HTERT RPE-1 (cell line): Measurements from ENCODE around the gene WFS1.

ENCODE experiments used
- in situ Hi-C: fragments of 300-500 bp; cut with MboI; formaldehyde crosslinking; loops from 4 replicates; pipeline ENCODE4 v1.14.3; 2020; ENCODE audit warnings: low sequenced_read_pairs

WFS1 gene

DNA sequence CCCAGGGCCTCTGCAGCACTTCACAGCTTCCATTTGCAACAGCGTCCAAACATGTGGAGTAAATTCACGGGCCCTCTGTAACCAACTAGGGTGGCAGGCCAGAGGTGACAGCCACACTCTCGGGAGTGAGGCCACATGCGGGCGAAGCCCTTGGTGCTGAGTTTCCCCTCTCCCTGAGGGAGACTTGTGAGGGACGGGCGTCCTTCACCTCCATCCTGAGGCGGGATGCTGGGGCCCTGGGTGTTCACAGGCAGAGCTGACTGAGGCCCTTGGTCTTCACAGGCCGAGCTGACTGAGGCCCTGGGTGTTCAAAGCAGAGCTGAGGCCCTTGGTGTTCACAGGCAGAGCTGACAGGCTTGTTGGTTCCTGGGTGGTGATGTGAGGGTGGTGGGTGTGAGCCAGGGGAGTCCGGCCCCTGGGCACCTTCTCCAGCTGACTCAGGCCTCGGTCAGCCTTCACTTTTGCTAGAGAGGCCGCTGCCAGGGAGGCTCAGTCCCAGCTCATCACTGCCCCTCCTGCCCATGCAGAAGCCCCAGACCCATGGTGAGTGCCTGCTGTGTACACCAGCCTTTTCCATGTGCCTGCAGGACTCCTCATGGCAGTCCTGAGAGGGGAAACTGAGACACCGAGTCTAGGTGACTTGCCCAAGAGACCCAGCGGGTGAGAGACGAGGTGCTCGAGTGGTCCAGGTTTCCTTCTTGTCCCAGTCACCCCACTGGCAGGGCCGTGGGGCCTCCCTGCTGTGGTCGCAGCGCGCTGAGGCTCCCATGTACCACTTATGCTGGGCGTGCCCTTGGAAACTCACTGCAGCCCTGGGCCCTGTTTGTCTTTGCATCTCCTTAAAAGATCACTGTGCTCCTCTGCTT, 8.5 kb downstream of the WFS1 start:
- in situ Hi-C loops: no loop called here

DNA sequence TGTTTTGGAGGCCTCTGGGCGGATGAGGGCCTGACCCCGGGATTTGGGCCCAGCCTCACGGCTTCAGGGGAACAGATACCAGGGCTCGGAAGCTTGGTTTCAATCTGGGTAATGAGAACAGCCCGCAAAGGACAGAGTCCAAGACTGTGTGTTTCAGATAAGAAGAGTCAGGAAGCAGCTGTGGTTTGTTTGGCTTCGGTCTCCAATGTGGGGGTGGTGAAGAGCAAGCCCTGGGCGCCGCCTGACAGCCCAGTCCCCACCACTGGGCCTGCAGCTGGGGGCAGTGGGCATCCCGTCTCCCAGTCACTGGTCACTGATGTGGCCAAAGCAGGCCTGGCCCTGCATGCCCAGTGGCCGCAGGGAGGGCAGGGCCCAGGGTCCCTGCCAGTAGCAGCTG, 9.1 kb downstream of the WFS1 start:
- in situ Hi-C loops: no loop called here

DNA sequence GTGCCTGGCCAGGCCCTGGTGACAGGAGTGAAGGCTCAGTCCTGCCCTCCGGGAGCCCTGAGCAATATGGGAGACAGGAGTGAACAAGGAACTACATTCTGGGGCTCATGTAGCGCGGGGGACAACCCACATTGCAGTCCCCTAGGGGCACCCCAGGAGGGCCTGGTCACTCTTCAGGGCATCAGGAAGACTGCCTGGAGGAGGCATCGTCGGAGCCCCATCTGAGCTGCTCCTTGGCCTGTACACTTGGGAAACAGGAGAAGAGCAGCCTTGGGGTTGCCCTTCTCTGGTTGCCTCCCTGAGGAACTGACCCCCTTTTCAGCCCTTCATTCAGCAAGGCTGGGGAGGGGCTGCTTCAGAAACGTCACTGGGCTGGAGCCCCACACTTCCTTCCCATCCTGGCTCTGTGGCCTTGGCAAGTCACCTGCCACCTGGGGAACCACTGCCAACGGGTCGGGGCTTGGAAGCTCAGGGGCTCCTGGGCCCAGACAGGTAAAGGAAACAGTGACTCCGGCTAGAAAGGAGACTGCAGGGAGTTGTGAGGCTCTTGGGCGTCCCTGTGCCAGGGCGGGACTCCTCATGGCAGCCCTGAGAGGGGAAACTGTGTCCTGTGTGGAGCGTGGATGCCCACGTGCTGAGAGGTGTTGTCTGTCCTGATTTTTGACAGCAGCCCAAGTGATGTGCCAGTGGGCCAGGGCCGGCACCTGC, 10.1 kb downstream of the WFS1 start:
- in situ Hi-C loops: no loop called here

DNA sequence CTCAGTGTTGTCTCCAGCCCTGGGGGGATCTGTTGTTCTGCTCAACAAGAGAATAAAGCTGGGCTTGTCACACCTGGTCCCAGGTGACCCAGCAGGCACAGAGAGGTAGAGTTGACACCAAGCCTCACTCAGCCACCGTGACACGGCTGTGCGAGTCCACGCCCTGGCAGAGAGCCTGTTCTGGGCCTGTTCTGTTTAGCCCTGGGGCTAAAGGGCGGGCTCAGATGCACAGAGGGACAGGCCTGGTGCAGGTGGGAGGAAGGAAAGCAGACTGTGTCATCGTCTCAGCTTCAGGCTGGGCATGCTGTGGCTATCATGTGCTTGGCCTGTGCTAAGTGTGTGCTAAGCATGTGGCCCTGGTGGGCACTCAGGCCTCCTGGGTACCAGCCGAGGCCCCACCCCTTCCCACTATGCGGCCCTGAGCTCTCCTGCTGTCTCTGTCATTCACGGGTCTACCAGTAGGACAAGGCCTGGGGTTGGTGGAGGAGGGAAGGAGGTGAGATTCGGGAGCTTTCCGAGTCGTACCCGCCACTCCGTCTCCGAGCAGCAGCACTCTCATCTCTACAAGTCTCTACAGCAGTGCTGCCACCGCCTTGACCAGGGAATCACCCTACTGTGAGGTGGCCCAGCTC, 10.8 kb downstream of the WFS1 start:
- in situ Hi-C loops: no loop called here

GRCh38 chr4:6281436-6282313, 12.0 kb downstream of the WFS1 start:
- in situ Hi-C loops: no loop called here

GRCh38 chr4:6282314-6282771, 12.7 kb downstream of the WFS1 start:
- in situ Hi-C loops: no loop called here

DNA sequence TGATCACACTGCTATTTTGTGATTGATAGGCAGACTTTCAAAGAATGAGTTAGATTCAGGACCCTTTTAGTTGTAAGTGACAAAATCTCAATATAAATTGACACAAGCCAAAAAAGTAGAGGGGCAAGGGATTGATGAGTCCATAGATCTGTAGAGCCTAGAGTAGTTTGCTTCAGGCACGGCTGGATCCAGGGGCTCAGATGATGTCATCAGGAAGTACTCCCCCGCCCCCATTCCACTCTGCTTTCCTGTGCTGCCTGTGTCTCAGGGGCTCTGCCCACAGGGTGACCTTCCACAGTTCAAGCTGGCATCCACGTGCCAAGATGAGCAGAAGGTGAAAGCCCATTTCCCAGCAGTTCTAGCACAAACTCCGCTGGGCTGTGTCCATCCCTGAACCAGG, 13.6 kb downstream of the WFS1 start:
- in situ Hi-C loops: no loop called here

GRCh38 chr4:6287017-6287788, 17.6 kb downstream of the WFS1 start:
- in situ Hi-C loops: no loop called here

- in situ Hi-C loops: no loop called here
Measured at GRCh38 chr4:6288342-6288741, 18.7 kb downstream of the WFS1 start.

GRCh38 chr4:6288871-6289270, 19.2 kb downstream of the WFS1 start:
- in situ Hi-C loops: no loop called here

- in situ Hi-C loops: no loop called here
Measured at GRCh38 chr4:6290256-6290655, 20.6 kb downstream of the WFS1 start.

DNA sequence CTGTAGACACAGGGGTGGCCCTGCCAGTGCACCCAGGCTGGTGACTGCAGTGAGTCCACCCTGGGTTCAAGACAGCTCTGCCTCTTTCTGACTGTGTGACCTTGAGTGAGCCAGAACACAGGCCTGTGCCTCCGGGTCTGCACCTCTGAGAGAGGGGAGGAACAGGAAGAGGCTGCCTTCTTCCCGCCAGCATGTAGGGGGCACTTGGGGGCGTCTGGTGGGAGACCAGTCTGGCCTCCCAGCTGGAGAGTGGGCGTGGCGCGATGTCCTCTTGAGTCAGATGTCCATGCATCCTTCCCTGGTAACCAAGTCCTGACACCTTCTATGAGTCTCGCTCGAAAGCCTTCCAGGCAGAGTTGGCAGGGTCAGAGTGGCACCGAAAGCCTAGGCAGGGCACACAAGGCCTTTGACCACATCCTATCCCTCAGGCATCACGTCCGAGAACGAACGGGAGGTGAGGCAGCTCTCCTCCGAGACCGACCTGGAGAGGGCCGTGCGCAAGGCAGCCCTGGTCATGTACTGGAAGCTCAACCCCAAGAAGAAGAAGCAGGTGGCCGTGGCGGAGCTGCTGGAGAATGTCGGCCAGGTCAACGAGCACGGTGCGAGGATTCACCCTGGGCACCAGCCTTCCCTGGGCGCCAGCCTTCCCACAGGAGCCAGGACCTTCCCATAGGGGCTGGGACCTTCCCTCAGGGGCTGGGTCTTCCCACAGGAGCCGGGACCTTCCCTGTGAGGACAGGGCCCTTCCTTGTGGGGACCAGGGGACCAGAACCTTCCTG, 21.3 kb downstream of the WFS1 start:
- in situ Hi-C loops: no loop called here

GRCh38 chr4:6291784-6292297, 22.2 kb downstream of the WFS1 start:
- in situ Hi-C loops: no loop called here

- in situ Hi-C loops: no loop called here
Measured at GRCh38 chr4:6292376-6293096, 22.9 kb downstream of the WFS1 start.

GRCh38 chr4:6293097-6293445, 23.4 kb downstream of the WFS1 start:
- in situ Hi-C loops: no loop called here

GRCh38 chr4:6293661-6294060, 24.0 kb downstream of the WFS1 start:
- in situ Hi-C loops: no loop called here

DNA sequence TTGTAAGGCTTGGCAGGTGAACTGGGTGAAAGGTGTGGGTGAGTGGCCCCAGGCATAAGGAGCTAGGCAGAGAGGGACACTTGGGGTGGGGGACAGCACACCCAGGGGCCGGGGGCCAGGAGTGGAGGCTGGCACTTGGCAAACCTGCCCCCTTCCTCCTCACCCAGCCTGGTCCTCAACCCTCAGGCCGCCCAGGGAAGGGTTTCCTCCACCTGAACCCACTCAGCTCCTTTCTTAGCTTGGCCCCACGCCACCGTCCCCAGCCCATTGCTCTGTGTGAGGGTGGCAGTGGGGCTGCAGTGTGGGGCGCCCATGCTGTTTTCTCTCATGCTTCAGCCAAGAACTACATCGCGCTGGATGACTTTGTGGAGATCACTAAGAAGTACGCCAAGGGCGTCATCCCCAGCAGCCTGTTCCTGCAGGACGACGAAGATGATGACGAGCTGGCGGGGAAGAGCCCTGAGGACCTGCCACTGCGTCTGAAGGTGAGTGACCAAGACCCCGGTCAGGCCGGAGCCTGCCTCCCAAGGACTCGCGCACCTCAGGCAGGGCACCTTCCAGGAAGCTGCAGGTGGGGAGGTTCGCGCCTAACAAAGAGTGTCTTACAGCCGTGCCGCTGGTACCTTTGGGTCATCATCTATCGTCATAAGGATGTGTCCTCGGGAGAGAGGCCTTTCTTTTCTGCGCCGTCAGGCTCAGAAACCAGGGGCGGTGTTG, 25.2 kb downstream of the WFS1 start:
- in situ Hi-C loops: no loop called here

DNA sequence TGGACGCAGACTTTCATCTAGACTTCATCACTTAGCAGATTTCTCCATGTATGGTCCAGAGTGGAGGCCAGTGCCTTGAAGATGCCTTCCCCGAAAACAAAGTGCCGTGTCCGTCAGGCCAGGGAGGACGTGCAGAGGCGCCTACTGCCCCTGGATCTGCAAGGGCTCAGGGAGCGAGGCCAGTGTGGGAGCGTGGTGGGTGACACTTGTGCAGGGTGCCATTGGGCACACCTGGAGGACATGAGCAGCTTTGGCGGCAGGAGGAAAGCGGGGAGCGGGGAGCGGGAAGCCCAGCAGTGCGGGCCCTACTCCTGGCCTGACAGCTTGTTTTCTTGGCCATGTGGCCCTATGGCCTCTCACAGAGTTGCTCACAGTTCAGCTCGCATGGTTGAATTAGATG, 25.8 kb downstream of the WFS1 start:
- in situ Hi-C loops: no loop called here
